A673 (cell line): Measurements from ENCODE around the gene SH2D6. TPM values are rescaled to one million over a fixed set of nuclear protein-coding genes. Genes with fewer than 3 reads are reported as not detected.
A peak's percentile ranks its signal among the peaks of the same experiment; 100 is the strongest.

Source experiments
- BruUV-seq: library from RNA; stranded (reverse); fragments of 400-500 nt; replicated peaks from 2 replicates; lab custom pipeline; 2021; lab: Mats Ljungman, UMichigan
- CTCF ChIA-PET: fragments of 300-600 bp; sonication (Branson Sonifier 250); formaldehyde crosslinking; loops from one replicate; lab custom pipeline; 2022; ENCODE audit warnings: antibody characterized with exemption; lab: Charles Lee
- POLR2A ChIA-PET: fragments of 300-600 bp; sonication (Branson Sonifier 250); formaldehyde crosslinking; loops from one replicate; lab custom pipeline; 2022; ENCODE audit warnings: antibody characterized with exemption; ENCODE audit not compliant: low non-redundant PET; lab: Charles Lee
- DNase-seq: peaks from one replicate; pipeline ENCODE4 v3.0.0-alpha.2; 2015; ENCODE audit warnings: low spot score
- H3K27ac ChIP-seq: fragments of 200-600 bp; sonication (generic); 2 replicates; pipeline ENCODE4 v1.5.1; 2016; ENCODE audit warnings: mixed run types, low read depth, mild to moderate bottlenecking, mixed read lengths, antibody characterized with exemption, low read length; ENCODE audit not compliant: poor library complexity, severe bottlenecking
- H3K27me3 ChIP-seq: fragments of 200-600 bp; sonication (generic); replicated peaks from 2 replicates; pipeline ENCODE4 v1.6.1; 2017; ENCODE audit warnings: mixed run types, low read depth, mild to moderate bottlenecking, mixed read lengths, antibody characterized with exemption, low read length; ENCODE audit not compliant: insufficient read depth, poor library complexity
- H3K36me3 ChIP-seq: fragments of 200-600 bp; sonication (generic); 2 replicates; pipeline ENCODE4 v1.6.1; 2016; ENCODE audit warnings: mixed run types, mild to moderate bottlenecking, mixed read lengths, antibody characterized with exemption, low read length; ENCODE audit not compliant: insufficient read depth, poor library complexity, severe bottlenecking
- H3K4me1 ChIP-seq: fragments of 200-600 bp; sonication (generic); 2 replicates; pipeline ENCODE4 v1.6.1; 2017; ENCODE audit warnings: mixed run types, mild to moderate bottlenecking, mixed read lengths, antibody characterized with exemption, low read length; ENCODE audit not compliant: insufficient read depth, poor library complexity, severe bottlenecking
- H3K4me3 ChIP-seq: fragments of 200-600 bp; sonication (generic); 2 replicates; pipeline ENCODE4 v1.5.1; 2016; ENCODE audit warnings: low read depth, mixed run types, mild to moderate bottlenecking, mixed read lengths, low read length; ENCODE audit not compliant: poor library complexity, severe bottlenecking
- H3K9me3 ChIP-seq: fragments of 200-600 bp; sonication (generic); 2 replicates; pipeline ENCODE4 v1.6.1; 2016; ENCODE audit warnings: mixed run types, low read depth, mild to moderate bottlenecking, mixed read lengths, antibody characterized with exemption, low read length; ENCODE audit not compliant: poor library complexity, severe bottlenecking
- CTCF ChIP-seq: fragments of 300-800, 200-600 bp; sonication (generic); conservative IDR thresholded peaks from 2 replicates; pipeline ENCODE4 v1.5.1; 2017; ENCODE audit warnings: low read depth, mild to moderate bottlenecking, antibody characterized with exemption, low read length, moderate library complexity, mixed read lengths
- EZH2 ChIP-seq: fragments of 200-600 bp; sonication (generic); IDR thresholded peaks from 2 replicates; pipeline ENCODE4 v1.6.1; 2017; ENCODE audit warnings: borderline replicate concordance, low read depth, mild to moderate bottlenecking, mixed read lengths, antibody characterized with exemption, low read length; ENCODE audit not compliant: poor library complexity, severe bottlenecking
- intact Hi-C: fragments of 100-400 bp; cut with micrococcal nuclease; formaldehyde crosslinking; loops from one replicate; pipeline ENCODE4 v1.10.0; 2022; ENCODE audit not compliant: unreplicated experiment
- total RNA-seq: library from RNA; stranded (reverse); gene quantifications from 2 replicates; pipeline ENCODE4 v1.2.3, GENCODE V29; 2021

Gene SH2D6
- total RNA-seq, 1 experiment from 2014 or later, result 0.52 TPM

- DNase-seq, result peak; percentile 36
- no peaks in the 10 kb centered on the region for H3K27me3 ChIP-seq
- CTCF ChIA-PET, result interaction anchor here (0.7 kb wide), 2 partner anchors 21 to 161 kb away, joined by 3 read pairs; no protein-coding TSS in a partner anchor
- TF ChIP-seq EZH2 (no peak), CTCF (peak; percentile 61)
- H3K4me1 ChIP-seq, result no peaks in the 10 kb centered on the region
- no TSS peak for BruUV-seq
- no peak overlapping the region for H3K27ac ChIP-seq
- H3K4me3 ChIP-seq, result no peak overlapping the region
- POLR2A ChIA-PET, result no interaction called here
- no peaks in the 10 kb centered on the region for H3K36me3 ChIP-seq
- H3K9me3 ChIP-seq, result no peaks in the 10 kb centered on the region
- intact Hi-C loops, result no loop called here
These were observed 27.4 kb upstream of the SH2D6 start for GRCh38 chr2:85390941-85391669.

GRCh38 chr2:85393836-85394235 is 24.7 kb upstream of the SH2D6 start:
- intact Hi-C loops, result no loop called here
- ChIA-PET POLR2A (interaction anchor here (0.5 kb wide), 1 partner anchor 168 kb away, joined by 3 read pairs; no protein-coding TSS in a partner anchor), CTCF (no interaction called here)
- TF ChIP-seq CTCF, result no peak
- TF ChIP-seq EZH2, result no peak
- Histone ChIP-seq H3K27me3 (no peaks in the 10 kb centered on the region), H3K4me3 (no peak overlapping the region), H3K36me3 (no peaks in the 10 kb centered on the region), H3K9me3 (no peaks in the 10 kb centered on the region), H3K27ac (no peak overlapping the region), H3K4me1 (no peaks in the 10 kb centered on the region)
- no TSS peak for BruUV-seq
- no peak for DNase-seq

DNA sequence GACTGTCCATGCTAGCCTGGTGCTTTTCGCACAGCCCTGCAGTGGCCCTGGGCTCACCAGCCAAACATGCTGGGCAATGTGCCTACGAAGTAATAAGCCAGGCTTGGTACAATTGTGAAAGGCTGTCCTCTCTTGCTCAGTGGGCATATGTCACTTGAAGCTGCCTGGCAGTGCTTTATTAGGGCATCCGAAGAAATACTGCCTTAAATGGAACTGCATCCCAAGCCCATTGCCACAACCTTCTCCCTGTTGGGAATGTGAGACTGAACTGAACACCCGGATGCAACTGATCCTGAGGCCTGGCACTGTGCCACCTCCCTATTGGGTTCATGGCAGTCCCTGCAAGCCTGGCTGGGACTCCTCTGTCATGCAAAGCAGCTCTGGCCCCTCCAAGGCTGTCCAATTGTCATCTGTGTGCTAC is 24.2 kb upstream of the SH2D6 start:
- Histone ChIP-seq H3K9me3 (no peaks in the 10 kb centered on the region), H3K27ac (no peak overlapping the region), H3K36me3 (no peaks in the 10 kb centered on the region), H3K4me3 (no peak overlapping the region), H3K27me3 (no peaks in the 10 kb centered on the region), H3K4me1 (no peaks in the 10 kb centered on the region)
- no peak for DNase-seq
- POLR2A ChIA-PET, result interaction anchor here (0.5 kb wide), 1 partner anchor 168 kb away, joined by 3 read pairs; no protein-coding TSS in a partner anchor
- intact Hi-C loops, result no loop called here
- CTCF ChIA-PET, result no interaction called here
- no TSS peak for BruUV-seq
- TF ChIP-seq CTCF (no peak), EZH2 (no peak)
